Subcutaneous adipose tissue (tissue), 4 donors: ENCODE results near the gene DRC1. TPM values are rescaled to one million over a fixed set of nuclear protein-coding genes. Genes with fewer than 3 reads are reported as not detected.

Source experiments
- total RNA-seq, 4 donors: library from RNA; depleted of rRNA; stranded (reverse); fragments of >200 nt; gene quantifications; one replicate each; pipeline ENCODE4 v1.1.0, GENCODE V29; 2016
- TF ChIP-seq, protein P1 (sequence below): fragments of 450-650 bp; IDR thresholded peaks from one replicate; pipeline ENCODE4 v1.5.1; 2016; ENCODE audit warnings: low read depth, mild to moderate bottlenecking, control low read depth, antibody characterized with exemption, moderate library complexity

DRC1 gene
- total RNA-seq, 4 donors from 2014 or later: not detected

DNA sequence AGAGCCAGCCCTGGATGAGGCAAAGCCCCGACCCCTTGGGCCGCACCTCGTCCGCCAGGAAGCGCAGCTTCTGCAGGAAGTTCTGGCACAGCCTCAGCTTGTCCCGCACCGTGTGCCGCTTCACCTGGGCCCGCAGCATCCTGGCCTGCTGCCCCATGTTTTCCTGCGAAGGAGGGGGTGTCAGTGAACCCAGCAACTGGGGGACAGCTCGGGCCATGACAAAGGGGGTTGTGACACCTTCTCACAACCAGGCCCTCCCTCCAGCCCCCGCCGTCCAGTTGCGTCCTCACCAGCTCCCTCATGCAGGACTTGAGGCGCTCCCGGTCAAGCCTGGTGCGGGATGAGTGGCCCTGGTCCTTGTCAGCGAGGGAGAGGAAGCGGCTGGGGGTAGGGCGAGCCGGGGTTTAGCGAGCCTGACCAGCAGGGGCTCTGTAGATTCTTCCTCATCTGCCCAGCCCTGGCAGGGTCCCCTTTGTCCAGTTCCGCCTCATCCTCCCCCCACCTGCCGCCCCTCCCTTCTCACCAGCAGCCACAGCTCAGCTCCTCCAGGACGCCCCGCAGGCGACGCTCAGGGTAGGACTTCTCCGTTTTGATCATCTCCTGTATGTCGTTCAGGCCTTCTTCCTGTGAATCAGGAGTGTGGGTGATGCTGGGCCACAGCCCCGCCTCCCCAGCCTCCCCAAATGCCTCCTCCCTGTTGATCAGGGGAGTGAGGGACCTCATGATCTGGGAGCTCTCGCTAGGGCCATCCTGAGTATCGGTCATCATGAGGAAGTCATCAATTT, 75.6 kb downstream of the DRC1 start:
- TF ChIP-seq, protein P1, sequence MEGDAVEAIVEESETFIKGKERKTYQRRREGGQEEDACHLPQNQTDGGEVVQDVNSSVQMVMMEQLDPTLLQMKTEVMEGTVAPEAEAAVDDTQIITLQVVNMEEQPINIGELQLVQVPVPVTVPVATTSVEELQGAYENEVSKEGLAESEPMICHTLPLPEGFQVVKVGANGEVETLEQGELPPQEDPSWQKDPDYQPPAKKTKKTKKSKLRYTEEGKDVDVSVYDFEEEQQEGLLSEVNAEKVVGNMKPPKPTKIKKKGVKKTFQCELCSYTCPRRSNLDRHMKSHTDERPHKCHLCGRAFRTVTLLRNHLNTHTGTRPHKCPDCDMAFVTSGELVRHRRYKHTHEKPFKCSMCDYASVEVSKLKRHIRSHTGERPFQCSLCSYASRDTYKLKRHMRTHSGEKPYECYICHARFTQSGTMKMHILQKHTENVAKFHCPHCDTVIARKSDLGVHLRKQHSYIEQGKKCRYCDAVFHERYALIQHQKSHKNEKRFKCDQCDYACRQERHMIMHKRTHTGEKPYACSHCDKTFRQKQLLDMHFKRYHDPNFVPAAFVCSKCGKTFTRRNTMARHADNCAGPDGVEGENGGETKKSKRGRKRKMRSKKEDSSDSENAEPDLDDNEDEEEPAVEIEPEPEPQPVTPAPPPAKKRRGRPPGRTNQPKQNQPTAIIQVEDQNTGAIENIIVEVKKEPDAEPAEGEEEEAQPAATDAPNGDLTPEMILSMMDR: no peak

DNA sequence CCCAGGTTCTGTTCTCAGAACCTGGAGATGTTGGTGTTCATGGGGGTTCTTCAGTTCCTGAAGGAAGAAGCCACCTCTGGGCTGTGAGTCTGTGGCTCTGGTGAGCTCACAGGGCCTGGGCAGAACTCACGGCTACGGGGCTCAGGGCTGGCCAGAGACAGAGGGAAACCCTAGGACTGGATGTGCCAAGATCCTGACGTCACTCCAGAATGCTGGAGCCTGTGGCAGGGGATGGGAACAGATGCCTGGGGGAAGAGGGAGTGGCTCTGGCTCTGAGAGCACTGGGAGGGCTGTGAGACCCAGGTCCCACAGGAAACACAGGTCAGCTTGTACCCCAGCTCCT, 76.2 kb downstream of the DRC1 start, which contains the start of gene OTOF:
OTOF (minus strand) TSS at position 214 of the 343 bp plus-strand sequence.
- TF ChIP-seq, protein P1: no peak

DNA sequence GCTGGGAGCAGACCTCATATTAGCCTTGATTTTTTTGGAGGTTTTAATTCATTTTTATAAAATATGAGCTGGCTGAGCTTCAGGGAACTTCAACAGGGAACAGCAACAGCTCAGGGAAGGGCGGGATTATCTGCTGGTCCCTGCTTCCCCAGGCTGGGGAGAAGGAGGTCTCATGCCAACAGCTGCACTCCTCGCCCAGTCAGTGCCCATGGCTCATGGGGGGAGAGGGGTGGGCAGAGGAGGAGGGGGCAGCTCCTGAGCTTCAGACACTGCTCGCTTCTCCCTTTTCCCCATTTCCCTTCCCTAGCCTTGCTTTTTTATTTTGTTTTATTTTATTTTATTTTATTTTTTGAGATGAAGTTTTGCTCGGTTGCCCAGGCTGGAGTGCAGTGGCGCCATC, 76.6 kb downstream of the DRC1 start:
- TF ChIP-seq, protein P1: no peak

DNA sequence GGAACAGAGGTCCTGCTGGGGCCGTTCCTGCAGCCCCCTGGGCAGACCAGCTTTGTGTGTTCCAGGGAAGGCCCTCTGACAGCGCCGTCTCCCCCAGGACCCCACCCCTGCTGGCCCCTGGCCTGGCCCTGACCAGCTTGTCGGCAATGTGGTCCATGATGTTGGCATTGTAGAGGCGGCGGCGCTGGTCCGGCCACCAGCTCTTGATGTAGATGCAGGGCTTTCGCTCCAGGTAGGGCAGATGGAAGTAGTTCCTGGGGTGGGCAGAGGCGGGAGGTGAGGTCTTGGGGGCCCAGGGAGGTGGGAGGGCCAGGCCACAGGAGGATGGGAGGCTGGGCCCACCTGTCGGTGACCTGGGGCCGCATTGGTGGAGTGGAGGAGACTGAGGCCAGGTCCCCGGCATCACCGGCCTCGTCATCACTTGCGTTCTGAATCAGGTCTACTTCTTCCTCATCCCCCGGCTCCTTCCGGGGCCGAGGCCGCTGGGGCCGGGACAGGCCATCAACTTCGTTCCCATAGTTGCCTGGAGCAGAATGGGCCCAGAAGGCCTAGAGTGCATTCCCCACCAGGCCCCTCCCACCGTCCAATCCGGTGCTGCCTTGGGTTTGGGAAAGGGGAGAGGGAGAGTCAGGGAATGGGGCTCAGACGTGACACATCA, 77.5 kb downstream of the DRC1 start:
- TF ChIP-seq, protein P1: no peak

DNA sequence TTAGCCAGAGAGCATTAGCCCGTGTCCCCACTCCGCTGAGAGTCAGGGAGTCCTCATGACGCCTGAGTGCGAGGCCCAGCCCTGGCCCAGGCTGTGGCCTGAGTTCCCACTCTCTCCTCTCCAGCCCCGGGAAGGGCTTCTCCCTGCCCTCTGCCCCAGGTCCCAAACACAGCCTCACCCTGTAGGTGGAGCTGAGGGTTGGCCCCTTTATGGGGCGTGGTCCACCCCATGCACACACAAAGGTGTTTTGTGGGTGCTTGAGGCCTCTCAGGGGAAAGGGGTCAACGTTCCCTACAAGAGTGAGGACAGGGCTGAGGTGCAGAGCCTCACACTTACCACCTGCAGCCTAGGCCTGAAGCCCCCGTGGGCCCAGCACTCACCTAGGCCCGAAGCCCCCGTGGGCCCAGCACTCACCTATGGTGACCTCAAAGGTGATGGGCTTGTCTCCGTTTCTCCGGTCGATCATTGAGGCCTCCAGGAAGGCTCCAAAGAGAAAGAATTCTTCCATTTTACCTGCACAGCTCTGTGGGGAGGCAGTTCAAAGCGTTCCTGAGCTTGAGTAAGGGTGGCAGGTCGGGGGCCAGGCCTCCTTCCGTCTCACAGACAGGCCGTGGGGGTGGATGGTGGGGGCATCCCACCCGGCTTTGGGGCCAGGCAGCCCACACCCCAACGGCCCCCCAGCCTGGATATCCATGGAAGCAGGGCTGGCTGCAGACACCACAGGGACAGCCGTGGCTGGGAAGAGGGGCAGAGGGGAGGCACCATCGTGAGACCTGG, 78.3 kb downstream of the DRC1 start:
- TF ChIP-seq, protein P1: no peak

DNA sequence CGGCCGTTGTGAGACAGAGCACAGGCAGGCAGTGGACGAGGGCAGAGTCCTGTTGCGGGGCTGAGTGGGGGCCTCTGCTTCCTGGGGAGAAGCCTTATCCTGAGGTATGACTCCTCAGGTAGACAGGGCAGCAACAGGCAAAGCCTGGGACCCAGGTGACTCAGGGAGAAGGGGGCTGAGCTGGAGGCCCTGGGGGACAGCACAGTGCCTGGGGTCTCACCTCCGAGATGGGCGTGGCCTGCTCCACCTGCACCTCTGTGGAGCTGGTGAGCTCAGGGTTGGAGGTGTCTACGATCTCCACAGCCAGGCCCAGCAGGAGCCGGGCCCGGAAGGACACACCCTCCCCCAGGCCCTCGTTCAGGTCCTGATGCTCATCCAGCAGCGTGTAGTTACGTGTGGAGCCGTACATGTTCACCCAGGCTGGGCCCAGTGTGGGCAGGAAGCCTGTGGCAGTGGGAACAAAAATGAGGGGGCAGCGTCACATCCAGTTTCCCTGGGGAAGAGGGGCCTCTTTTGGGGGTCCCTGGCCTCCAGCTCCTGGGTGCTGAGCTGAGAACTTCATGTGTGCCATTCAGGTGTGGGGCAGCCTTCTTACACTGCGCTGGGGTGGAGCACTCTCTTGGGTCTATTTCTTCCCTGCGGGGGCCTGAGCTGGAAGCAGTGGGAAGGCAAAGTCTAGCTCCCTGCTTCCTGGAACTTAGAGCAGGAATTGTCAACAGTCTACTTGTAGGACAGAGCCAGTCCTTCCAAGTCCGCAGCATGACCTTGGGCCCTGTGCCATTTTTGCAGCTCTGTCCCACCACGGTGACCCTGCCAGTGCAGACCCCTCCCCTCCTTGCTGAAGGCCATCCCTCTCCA, 79.1 kb downstream of the DRC1 start:
- TF ChIP-seq, protein P1: no peak
